ENCODE results near the gene EED. TPM values are rescaled to one million over a fixed set of nuclear protein-coding genes. Genes with fewer than 3 reads are reported as not detected.

EED gene
- total and polyA plus RNA-seq, 4 donors, result 11.1 to 40.2 (median 16.5) TPM

- no peak overlapping the region for H3K9ac ChIP-seq (ENCODE audit: insufficient read depth in 1 of 2, low read length in 2 of 2)
- no peak overlapping the region for H3K27ac ChIP-seq (ENCODE audit: low read depth in 1 of 2, low read length in 1 of 2)
- H3K9me3 ChIP-seq (ENCODE audit: control insufficient read depth in 4 of 4, insufficient read depth in 3 of 4, low read length in 3 of 4), result no peaks in the 10 kb centered on the region
- ATAC-seq (ENCODE audit: insufficient read depth, low FRiP score), result no peak
- H3K4me3 ChIP-seq, result no peak overlapping the region
- TF ChIP-seq CTCF (IDR thresholded peaks at IDR 0.05; ENCODE audit: control extremely low read depth, extremely low read depth), result no peak
- no peak for DNase-seq
- no peaks in the 10 kb centered on the region for H3K36me3 ChIP-seq (ENCODE audit: control insufficient read depth in 4 of 4, insufficient read depth in 4 of 4, low read length in 4 of 4)
- H3K4me1 ChIP-seq (ENCODE audit: control insufficient read depth in 5 of 5, insufficient read depth in 5 of 5, low read length in 5 of 5), result no peaks in the 10 kb centered on the region
- WGBS, 2 donors, result 88 to 89% methylated on average over 1 of the region's 1 CpG
- H3K27me3 ChIP-seq (ENCODE audit: control insufficient read depth in 3 of 3, insufficient read depth in 3 of 3, low read length in 2 of 3), result no peaks in the 10 kb centered on the region
These were observed 14.3 kb upstream of the EED start for GRCh38 chr11:86230179-86230804.

- no peak for DNase-seq
- no peaks in the 10 kb centered on the region for H3K4me1 ChIP-seq (ENCODE audit: control insufficient read depth in 5 of 5, insufficient read depth in 5 of 5, low read length in 5 of 5)
- no peak for ATAC-seq (ENCODE audit: insufficient read depth, low FRiP score)
- no peak overlapping the region for H3K27ac ChIP-seq (ENCODE audit: low read depth in 1 of 2, low read length in 1 of 2)
- H3K36me3 ChIP-seq (ENCODE audit: control insufficient read depth in 4 of 4, insufficient read depth in 4 of 4, low read length in 4 of 4), result no peaks in the 10 kb centered on the region
- no peaks in the 10 kb centered on the region for H3K27me3 ChIP-seq (ENCODE audit: control insufficient read depth in 3 of 3, insufficient read depth in 3 of 3, low read length in 2 of 3)
- TF ChIP-seq CTCF (IDR thresholded peaks at IDR 0.05; ENCODE audit: control extremely low read depth, extremely low read depth), result no peak
- no peaks in the 10 kb centered on the region for H3K9me3 ChIP-seq (ENCODE audit: control insufficient read depth in 4 of 4, insufficient read depth in 3 of 4, low read length in 3 of 4)
- no peak overlapping the region for H3K9ac ChIP-seq (ENCODE audit: insufficient read depth in 1 of 2, low read length in 2 of 2)
- H3K4me3 ChIP-seq, result no peak overlapping the region
These were observed 13.6 kb upstream of the EED start for GRCh38 chr11:86230921-86231434.

GRCh38 chr11:86232556-86232955, 12.0 kb upstream of the EED start:
- H3K9me3 ChIP-seq (ENCODE audit: control insufficient read depth in 4 of 4, insufficient read depth in 3 of 4, low read length in 3 of 4), result no peaks in the 10 kb centered on the region
- no peak overlapping the region for H3K4me3 ChIP-seq
- H3K27me3 ChIP-seq (ENCODE audit: control insufficient read depth in 3 of 3, insufficient read depth in 3 of 3, low read length in 2 of 3), result no peaks in the 10 kb centered on the region
- DNase-seq, result no peak
- no peak overlapping the region for H3K9ac ChIP-seq (ENCODE audit: insufficient read depth in 1 of 2, low read length in 2 of 2)
- H3K36me3 ChIP-seq (ENCODE audit: control insufficient read depth in 4 of 4, insufficient read depth in 4 of 4, low read length in 4 of 4), result no peaks in the 10 kb centered on the region
- H3K27ac ChIP-seq (ENCODE audit: low read depth in 1 of 2, low read length in 1 of 2), result no peak overlapping the region
- no peak for TF ChIP-seq CTCF (IDR thresholded peaks at IDR 0.05; ENCODE audit: control extremely low read depth, extremely low read depth)
- ATAC-seq (ENCODE audit: insufficient read depth, low FRiP score), result no peak
- H3K4me1 ChIP-seq (ENCODE audit: control insufficient read depth in 5 of 5, insufficient read depth in 5 of 5, low read length in 5 of 5), result no peaks in the 10 kb centered on the region

All from lung (tissue), 12 donors.